ENCODE results near the gene OPTN. TPM values are rescaled to one million over a fixed set of nuclear protein-coding genes. Genes with fewer than 3 reads are reported as not detected.

The OPTN gene
- polyA plus RNA-seq, 3 donors, result 1.4 to 3.7 (median 2.6) TPM

DNA sequence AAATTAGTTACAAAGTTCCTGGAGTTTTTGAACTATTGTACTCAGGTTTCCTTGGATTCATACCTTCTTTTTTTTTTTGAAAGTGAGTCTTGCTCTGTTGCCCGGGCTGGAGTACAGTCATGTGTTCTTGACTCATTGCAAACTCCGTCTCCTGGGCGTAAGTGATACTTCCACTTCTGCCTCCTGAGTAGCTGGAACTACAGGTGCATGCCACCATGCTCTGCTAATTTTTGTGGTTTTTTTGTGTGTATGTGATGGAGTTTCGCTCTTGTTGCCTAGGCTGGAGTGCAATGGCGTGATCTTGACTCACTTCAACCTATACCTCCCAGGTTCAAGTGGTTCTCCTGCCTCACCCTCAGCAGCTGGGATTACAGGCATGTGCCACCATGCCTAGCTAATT lies 83.7 kb downstream of the OPTN start:
- peaks cover 11 to 85% of the 10 kb centered on the region in 2 donors for H3K36me3 ChIP-seq (replicated peaks in 1 of 2; ENCODE audit: control insufficient read depth in 1 of 2, insufficient read depth in 2 of 2, low read length in 2 of 2)
- Mint-ChIP-seq H3K36me3 (peaks cover 39 to 76% of the 10 kb centered on the region in 2 donors), H3K27ac (no peak overlapping the region), H3K27me3 (ENCODE audit: low read depth in 3 of 3) (no peaks in the 10 kb centered on the region), H3K9me3 (peaks cover 0 to 9% (median 0%) of the 10 kb centered on the region in 7 donors), H3K4me3 (no peak overlapping the region), H3K4me1 (no peaks in the 10 kb centered on the region)
- H3K27me3 ChIP-seq (ENCODE audit: control insufficient read depth in 2 of 2, insufficient read depth in 2 of 2, low read length in 2 of 2), result no peaks in the 10 kb centered on the region
- H4K20me1 ChIP-seq (ENCODE audit: insufficient read depth, low read length), result no peaks in the 10 kb centered on the region
- WGBS (ENCODE audit: insufficient coverage), result 100% methylated on average over 2 of the region's 5 CpGs
- H3K4me1 ChIP-seq (ENCODE audit: control insufficient read depth in 1 of 2, insufficient read depth in 2 of 2, low read length in 2 of 2), result no peaks in the 10 kb centered on the region
- DNase-seq, result no peak
- no peaks in the 10 kb centered on the region for H3K79me2 ChIP-seq (ENCODE audit: insufficient read depth, low read length)
- H2AFZ ChIP-seq (ENCODE audit: insufficient read depth, low read depth, low read length, poor library complexity, severe bottlenecking), result no peak overlapping the region
- intact Hi-C loops (cut with micrococcal nuclease), result no loop called here
- no peak overlapping the region for H3K4me2 ChIP-seq (replicated peaks; ENCODE audit: extremely low read depth, low read length, poor library complexity, severe bottlenecking)
- no peaks in the 10 kb centered on the region for H3K9me3 ChIP-seq (replicated peaks in 1 of 2; ENCODE audit: control insufficient read depth in 1 of 2, insufficient read depth in 1 of 2, low read length in 2 of 2)
- TF ChIP-seq CTCF (IDR thresholded peaks at IDR 0.05), result no peak
- no peak overlapping the region for H3K9ac ChIP-seq (ENCODE audit: insufficient read depth, low read length, poor library complexity, severe bottlenecking)
- no peak overlapping the region for H3K4me3 ChIP-seq (replicated peaks in 1 of 3; ENCODE audit: low read depth in 2 of 3, low read length in 3 of 3)
- H3K27ac ChIP-seq (ENCODE audit: low read depth in 1 of 2, low read length in 2 of 2), result no peak overlapping the region

DNA sequence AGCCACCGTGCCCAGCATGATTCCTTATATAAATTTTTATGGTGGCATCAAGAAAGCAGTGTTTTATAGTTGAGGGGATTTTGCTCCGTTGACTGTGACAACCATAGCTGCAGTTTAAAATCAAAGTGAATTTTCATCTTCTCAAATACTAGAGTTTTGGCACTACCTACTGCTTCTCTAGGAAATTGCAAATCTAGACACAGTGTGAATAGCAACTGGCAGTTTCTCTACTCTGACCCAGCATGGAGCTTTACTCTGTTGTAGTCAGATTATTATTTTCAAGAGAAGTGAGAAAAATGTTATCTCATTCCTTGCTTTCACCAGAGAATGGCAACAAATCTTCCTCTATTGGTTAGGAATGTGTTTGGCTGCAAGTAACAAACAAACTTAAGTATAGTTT lies 84.3 kb downstream of the OPTN start:
- Histone ChIP-seq H4K20me1 (ENCODE audit: insufficient read depth, low read length) (no peaks in the 10 kb centered on the region), H3K27ac (ENCODE audit: low read depth in 1 of 2, low read length in 2 of 2) (no peak overlapping the region), H3K27me3 (ENCODE audit: control insufficient read depth in 2 of 2, insufficient read depth in 2 of 2, low read length in 2 of 2) (no peaks in the 10 kb centered on the region), H3K36me3 (replicated peaks in 1 of 2; ENCODE audit: control insufficient read depth in 1 of 2, insufficient read depth in 2 of 2, low read length in 2 of 2) (peaks cover 17 to 81% of the 10 kb centered on the region in 2 donors), H3K4me1 (ENCODE audit: control insufficient read depth in 1 of 2, insufficient read depth in 2 of 2, low read length in 2 of 2) (no peaks in the 10 kb centered on the region), H2AFZ (ENCODE audit: insufficient read depth, low read depth, low read length, poor library complexity, severe bottlenecking) (no peak overlapping the region), H3K4me3 (replicated peaks in 1 of 3; ENCODE audit: low read depth in 2 of 3, low read length in 3 of 3) (no peak overlapping the region), H3K9me3 (replicated peaks in 1 of 2; ENCODE audit: control insufficient read depth in 1 of 2, insufficient read depth in 1 of 2, low read length in 2 of 2) (no peaks in the 10 kb centered on the region), H3K9ac (ENCODE audit: insufficient read depth, low read length, poor library complexity, severe bottlenecking) (no peak overlapping the region), H3K79me2 (ENCODE audit: insufficient read depth, low read length) (no peaks in the 10 kb centered on the region), H3K4me2 (replicated peaks; ENCODE audit: extremely low read depth, low read length, poor library complexity, severe bottlenecking) (no peak overlapping the region)
- TF ChIP-seq CTCF (IDR thresholded peaks at IDR 0.05), result no peak
- Mint-ChIP-seq H3K9me3 (peaks cover 0 to 9% (median 0%) of the 10 kb centered on the region in 7 donors), H3K4me3 (no peak overlapping the region), H3K27me3 (ENCODE audit: low read depth in 3 of 3) (peaks cover 0 to under 1% (median 0%) of the 10 kb centered on the region in 3 donors), H3K4me1 (no peaks in the 10 kb centered on the region), H3K36me3 (peaks cover 40 to 74% of the 10 kb centered on the region in 2 donors), H3K27ac (no peak overlapping the region)
- WGBS (ENCODE audit: insufficient coverage), result 100% methylated on average over 1 of the region's 2 CpGs
- no peak for DNase-seq
- intact Hi-C loops (cut with micrococcal nuclease), result no loop called here
